ENCODE measurements around the gene TRAK2. TPM values are rescaled to one million over a fixed set of nuclear protein-coding genes. Genes with fewer than 3 reads are reported as not detected.

The TRAK2 gene
- total and polyA plus RNA-seq, 2 experiments from 2014 or later = 6.7 to 17.0 TPM

DNA sequence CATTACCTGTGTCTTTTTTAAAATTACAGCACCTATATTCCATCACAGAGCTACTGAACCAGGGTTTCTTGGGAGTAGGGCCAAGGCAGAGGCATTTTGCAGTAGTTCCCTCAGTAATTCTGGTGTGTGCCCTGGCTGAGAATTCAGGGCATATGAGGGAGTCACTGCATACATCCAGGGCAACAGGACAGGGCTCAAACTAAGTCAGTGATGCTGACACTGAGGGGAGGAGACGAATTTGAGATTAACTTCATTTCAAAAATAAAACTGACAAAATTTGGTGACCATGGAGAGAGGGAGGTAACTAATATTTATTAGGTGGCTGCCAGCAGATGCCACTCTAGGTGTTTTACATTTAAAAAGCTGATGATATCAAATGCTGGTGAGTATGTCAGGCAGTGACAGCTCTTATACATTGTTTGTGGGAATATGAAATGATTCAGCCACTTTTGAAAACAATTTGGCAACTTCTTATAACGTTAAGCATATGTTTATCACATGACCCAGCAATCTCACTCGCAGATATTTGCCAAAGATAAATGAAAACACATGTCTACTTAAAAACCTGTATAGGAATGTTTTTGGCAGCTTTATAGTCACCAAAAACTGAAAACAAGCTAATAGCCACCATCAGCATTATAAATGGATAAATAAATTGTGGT lies 20.6 kb upstream of the TRAK2 start:
- H3K36me3 ChIP-seq (ENCODE audit: insufficient read depth) = peaks cover 4% of the 10 kb centered on the region; the same call in 1 of the 2 replicates
- no peaks in the 10 kb centered on the region for H3K79me2 ChIP-seq (replicated peaks; ENCODE audit: insufficient read depth)
- TF ChIP-seq ETS1 (IDR thresholded peaks at IDR 0.05) = no peak
- TF ChIP-seq STAT1 (IDR thresholded peaks at IDR 0.05; ENCODE audit: unreplicated experiment) = no peak
- TF ChIP-seq EZH2phosphoT487 (IDR thresholded peaks at IDR 0.05; ENCODE audit: unreplicated experiment) = no peak
- TF ChIP-seq CREB1 (CRISPR knock-in tag; IDR thresholded peaks at IDR 0.05; ENCODE audit: low read depth) = no peak
- no peak for TF ChIP-seq ZNF114 (CRISPR knock-in tag; IDR thresholded peaks at IDR 0.05)
- TF ChIP-seq, protein P1, sequence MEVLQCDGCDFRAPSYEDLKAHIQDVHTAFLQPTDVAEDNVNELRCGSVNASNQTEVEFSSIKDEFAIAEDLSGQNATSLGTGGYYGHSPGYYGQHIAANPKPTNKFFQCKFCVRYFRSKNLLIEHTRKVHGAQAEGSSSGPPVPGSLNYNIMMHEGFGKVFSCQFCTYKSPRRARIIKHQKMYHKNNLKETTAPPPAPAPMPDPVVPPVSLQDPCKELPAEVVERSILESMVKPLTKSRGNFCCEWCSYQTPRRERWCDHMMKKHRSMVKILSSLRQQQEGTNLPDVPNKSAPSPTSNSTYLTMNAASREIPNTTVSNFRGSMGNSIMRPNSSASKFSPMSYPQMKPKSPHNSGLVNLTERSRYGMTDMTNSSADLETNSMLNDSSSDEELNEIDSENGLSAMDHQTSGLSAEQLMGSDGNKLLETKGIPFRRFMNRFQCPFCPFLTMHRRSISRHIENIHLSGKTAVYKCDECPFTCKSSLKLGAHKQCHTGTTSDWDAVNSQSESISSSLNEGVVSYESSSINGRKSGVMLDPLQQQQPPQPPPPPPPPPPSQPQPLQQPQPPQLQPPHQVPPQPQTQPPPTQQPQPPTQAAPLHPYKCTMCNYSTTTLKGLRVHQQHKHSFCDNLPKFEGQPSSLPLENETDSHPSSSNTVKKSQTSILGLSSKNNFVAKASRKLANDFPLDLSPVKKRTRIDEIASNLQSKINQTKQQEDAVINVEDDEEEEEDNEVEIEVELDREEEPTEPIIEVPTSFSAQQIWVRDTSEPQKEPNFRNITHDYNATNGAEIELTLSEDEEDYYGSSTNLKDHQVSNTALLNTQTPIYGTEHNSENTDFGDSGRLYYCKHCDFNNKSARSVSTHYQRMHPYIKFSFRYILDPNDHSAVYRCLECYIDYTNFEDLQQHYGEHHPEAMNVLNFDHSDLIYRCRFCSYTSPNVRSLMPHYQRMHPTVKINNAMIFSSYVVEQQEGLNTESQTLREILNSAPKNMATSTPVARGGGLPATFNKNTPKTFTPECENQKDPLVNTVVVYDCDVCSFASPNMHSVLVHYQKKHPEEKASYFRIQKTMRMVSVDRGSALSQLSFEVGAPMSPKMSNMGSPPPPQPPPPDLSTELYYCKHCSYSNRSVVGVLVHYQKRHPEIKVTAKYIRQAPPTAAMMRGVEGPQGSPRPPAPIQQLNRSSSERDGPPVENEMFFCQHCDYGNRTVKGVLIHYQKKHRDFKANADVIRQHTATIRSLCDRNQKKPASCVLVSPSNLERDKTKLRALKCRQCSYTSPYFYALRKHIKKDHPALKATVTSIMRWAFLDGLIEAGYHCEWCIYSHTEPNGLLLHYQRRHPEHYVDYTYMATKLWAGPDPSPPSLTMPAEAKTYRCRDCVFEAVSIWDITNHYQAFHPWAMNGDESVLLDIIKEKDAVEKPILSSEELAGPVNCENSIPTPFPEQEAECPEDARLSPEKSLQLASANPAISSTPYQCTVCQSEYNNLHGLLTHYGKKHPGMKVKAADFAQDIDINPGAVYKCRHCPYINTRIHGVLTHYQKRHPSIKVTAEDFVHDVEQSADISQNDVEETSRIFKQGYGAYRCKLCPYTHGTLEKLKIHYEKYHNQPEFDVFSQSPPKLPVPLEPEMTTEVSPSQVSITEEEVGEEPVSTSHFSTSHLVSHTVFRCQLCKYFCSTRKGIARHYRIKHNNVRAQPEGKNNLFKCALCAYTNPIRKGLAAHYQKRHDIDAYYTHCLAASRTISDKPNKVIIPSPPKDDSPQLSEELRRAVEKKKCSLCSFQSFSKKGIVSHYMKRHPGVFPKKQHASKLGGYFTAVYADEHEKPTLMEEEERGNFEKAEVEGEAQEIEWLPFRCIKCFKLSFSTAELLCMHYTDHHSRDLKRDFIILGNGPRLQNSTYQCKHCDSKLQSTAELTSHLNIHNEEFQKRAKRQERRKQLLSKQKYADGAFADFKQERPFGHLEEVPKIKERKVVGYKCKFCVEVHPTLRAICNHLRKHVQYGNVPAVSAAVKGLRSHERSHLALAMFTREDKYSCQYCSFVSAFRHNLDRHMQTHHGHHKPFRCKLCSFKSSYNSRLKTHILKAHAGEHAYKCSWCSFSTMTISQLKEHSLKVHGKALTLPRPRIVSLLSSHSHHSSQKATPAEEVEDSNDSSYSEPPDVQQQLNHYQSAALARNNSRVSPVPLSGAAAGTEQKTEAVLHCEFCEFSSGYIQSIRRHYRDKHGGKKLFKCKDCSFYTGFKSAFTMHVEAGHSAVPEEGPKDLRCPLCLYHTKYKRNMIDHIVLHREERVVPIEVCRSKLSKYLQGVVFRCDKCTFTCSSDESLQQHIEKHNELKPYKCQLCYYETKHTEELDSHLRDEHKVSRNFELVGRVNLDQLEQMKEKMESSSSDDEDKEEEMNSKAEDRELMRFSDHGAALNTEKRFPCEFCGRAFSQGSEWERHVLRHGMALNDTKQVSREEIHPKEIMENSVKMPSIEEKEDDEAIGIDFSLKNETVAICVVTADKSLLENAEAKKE (CRISPR knock-in tag; IDR thresholded peaks at IDR 0.05) = no peak
- TF ChIP-seq EZH2 (IDR thresholded peaks at IDR 0.05; ENCODE audit: low read depth, unreplicated experiment) = no peak
- no peak for TF ChIP-seq NANOG (IDR thresholded peaks at IDR 0.05; ENCODE audit: borderline replicate concordance)
- TF ChIP-seq ZNF331 (CRISPR knock-in tag; IDR thresholded peaks at IDR 0.05; ENCODE audit: low read depth) = no peak
- TF ChIP-seq, protein P2, sequence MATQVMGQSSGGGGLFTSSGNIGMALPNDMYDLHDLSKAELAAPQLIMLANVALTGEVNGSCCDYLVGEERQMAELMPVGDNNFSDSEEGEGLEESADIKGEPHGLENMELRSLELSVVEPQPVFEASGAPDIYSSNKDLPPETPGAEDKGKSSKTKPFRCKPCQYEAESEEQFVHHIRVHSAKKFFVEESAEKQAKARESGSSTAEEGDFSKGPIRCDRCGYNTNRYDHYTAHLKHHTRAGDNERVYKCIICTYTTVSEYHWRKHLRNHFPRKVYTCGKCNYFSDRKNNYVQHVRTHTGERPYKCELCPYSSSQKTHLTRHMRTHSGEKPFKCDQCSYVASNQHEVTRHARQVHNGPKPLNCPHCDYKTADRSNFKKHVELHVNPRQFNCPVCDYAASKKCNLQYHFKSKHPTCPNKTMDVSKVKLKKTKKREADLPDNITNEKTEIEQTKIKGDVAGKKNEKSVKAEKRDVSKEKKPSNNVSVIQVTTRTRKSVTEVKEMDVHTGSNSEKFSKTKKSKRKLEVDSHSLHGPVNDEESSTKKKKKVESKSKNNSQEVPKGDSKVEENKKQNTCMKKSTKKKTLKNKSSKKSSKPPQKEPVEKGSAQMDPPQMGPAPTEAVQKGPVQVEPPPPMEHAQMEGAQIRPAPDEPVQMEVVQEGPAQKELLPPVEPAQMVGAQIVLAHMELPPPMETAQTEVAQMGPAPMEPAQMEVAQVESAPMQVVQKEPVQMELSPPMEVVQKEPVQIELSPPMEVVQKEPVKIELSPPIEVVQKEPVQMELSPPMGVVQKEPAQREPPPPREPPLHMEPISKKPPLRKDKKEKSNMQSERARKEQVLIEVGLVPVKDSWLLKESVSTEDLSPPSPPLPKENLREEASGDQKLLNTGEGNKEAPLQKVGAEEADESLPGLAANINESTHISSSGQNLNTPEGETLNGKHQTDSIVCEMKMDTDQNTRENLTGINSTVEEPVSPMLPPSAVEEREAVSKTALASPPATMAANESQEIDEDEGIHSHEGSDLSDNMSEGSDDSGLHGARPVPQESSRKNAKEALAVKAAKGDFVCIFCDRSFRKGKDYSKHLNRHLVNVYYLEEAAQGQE (IDR thresholded peaks at IDR 0.05; ENCODE audit: unreplicated experiment) = no peak
- H3K4me3 Mint-ChIP-seq = no peak overlapping the region
- H3K4me3 ChIP-seq = no peak overlapping the region
- H3K27ac Mint-ChIP-seq = no peak overlapping the region
- H3F3A ChIP-seq (replicated peaks; ENCODE audit: low read depth) = no peaks in the 10 kb centered on the region
- no peaks in the 10 kb centered on the region for H4K20me1 ChIP-seq (replicated peaks; ENCODE audit: insufficient read depth)
- no peak overlapping the region for H3K4me2 ChIP-seq
- no peak overlapping the region for H3K27ac ChIP-seq (ENCODE audit: low read depth)
- no peak for DNase-seq (ENCODE audit: low spot score)
- peaks cover 24% of the 10 kb centered on the region; the same call in 2 of the 3 replicates for H3K36me3 Mint-ChIP-seq (ENCODE audit: low read depth)
- H3K4me1 ChIP-seq (ENCODE audit: insufficient read depth) = no peaks in the 10 kb centered on the region
- H3K27me3 Mint-ChIP-seq (ENCODE audit: insufficient read depth, low read depth, poor library complexity) = no peaks in the 10 kb centered on the region
- H3K4me1 Mint-ChIP-seq = peaks cover 8% of the 10 kb centered on the region; the same call in 2 of the 3 replicates
- no peaks in the 10 kb centered on the region for H3K9me3 Mint-ChIP-seq
- ATAC-seq = no peak
- H3K9me2 ChIP-seq (ENCODE audit: insufficient read depth) = no peaks in the 10 kb centered on the region
- no peak overlapping the region for H2AFZ ChIP-seq
- no peaks in the 10 kb centered on the region for H3K27me3 ChIP-seq (ENCODE audit: insufficient read depth)

All from GM23338 (cell line).